AG09319 (cell line): Measurements from ENCODE around the gene VPS13D.

Source experiments
- DNase-seq: peaks from one replicate; pipeline ENCODE4 v3.0.0-alpha.2; 2010; ENCODE audit warnings: low read depth; ENCODE audit errors: extremely low read depth
- CTCF ChIP-seq: IDR thresholded peaks from 2 replicates; pipeline ENCODE4 v1.5.1; 2011; ENCODE audit warnings: low read depth, mild to moderate bottlenecking, inconsistent platforms, low read length, moderate library complexity

Gene VPS13D

GRCh38 chr1:12294076-12294475 is 64.2 kb downstream of the VPS13D start:
- no peak for DNase-seq

GRCh38 chr1:12296016-12296415 is 66.2 kb downstream of the VPS13D start:
- TF ChIP-seq CTCF = no peak
- DNase-seq = no peak

More at GRCh38 chr1:12294076-12294475, 64.2 kb downstream of the VPS13D start:
- no peak for TF ChIP-seq CTCF

DNA sequence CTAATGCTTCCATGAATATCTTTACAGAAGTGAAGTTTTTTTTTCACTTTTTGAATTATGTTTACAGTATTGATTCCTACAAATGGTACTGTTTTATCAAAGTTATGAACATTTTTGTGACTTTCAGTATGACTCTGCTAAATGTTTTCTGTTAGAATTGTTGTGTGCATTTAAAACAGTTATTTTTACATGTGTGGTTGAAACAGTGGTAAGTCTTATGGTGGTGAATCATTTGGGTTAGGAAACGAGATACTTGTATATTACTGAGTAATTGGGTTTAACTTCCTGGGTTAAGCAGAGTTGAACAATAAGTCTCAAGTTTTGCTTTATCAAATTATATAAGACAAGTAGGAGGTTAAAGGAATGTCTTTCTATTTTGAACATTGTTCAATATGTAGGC is 66.8 kb downstream of the VPS13D start:
- no peak for TF ChIP-seq CTCF
- no peak for DNase-seq

DNA sequence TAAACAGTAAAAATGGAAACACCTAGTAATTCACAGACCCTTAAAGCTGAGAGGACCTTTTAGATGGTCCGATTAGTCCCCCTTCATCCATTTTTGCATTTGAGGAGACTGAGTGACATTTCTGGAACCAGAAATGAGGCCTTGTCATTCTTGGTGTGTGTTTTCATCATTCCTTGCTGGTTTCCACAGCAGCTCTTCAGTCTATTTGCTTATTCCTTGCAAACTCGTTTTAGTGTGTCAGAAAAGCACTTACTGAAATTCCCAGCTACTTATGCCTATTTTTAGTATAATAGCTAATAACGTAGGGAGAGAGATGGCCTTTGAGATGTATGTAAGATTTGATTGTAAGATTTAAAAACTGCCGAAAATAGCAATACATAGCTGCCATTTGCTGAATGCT is 70.9 kb downstream of the VPS13D start:
- no peak for TF ChIP-seq CTCF
- DNase-seq = no peak

DNA sequence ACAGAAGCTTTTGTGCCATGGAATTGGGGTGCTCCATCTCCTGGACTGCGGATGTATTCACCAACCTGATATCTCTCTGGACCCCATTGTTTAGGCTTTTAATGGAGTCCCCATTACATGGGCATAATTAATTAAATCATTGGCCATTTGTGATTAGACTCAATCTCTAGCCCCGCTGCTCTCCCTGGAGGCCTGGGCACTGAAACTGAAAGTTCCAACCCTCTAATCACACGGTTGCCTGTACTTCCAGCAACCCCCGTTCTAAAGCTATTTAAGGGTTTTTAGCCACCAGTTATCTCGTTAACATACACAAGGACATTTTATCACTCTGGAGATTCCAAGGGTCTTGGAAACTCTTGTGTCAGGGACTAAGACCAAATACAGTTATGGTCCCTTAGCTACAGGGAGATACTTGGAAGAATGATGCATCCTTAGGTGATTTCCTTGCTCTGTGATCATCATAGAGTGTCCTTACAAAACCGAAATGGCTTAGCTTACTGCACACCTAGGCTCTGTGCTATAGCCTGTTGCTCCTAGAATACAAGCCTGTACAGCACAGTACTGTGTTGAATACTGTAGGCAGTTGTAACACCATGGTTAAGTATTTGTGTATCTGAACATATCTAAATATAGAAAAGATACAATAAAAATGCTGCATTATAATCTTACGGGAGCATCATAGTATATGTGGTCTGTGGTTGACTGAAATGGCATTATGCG is 71.8 kb downstream of the VPS13D start:
- TF ChIP-seq CTCF = no peak
- DNase-seq = no peak

DNA sequence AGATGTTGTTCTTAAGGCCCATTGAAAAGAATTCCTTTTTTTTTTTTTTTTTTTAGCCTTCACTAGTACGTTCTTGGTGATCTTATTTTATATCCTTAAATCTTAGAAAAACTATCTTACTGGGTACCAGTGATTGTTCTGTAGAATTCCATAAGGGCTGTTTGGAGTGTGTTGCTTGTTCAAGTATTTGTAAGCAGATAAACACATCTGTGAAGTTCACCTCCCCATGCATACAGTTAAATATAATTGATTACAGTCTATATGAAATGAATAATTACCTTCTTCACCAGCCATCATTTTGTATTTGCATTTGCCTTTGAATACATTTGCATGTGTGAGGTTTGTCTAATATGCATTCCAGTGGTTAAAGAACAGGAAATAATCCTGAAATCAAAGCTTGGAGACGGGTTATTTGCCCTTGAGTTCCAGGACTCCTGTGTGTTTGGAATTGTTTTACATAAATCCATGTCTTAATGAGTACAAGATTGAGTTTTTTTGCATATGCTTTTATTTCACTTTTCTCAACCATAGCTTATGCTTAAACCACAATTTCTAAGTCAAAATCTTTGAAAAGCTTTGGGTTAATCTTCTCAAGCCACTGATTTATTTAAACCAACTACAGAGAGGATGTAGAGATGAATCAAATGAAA is 73.1 kb downstream of the VPS13D start:
- TF ChIP-seq CTCF = no peak
- no peak for DNase-seq

DNA sequence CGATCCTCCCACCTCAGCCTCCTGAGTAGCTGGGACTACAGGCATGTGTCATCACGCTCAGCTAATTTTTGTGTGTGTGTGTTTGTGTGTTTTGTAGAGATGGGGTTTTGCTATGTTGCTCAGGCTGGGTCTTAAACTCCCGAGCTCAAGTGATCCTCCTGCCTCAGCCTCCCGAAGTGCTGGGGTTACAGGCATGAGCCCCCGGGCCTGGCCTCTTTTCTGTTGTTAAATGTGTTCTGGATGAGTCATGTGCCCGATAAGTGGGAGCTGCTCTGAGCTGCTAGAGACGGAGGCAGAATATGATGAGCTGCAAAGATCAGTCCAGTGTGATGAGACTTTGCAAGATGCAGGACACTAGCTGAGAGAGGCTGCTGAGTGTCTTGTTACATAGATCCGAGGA is 75.5 kb downstream of the VPS13D start:
- no peak for TF ChIP-seq CTCF
- no peak for DNase-seq
